Osteocyte (in vitro differentiated cells): ENCODE results near the gene PACS2. TPM values are rescaled to one million over a fixed set of nuclear protein-coding genes. Genes with fewer than 3 reads are reported as not detected.

ENCODE experiments used
- DNase-seq: peaks from one replicate; pipeline ENCODE4 v3.0.0; 2021; ENCODE audit warnings: mixed read lengths; ENCODE audit not compliant: unreplicated experiment; ENCODE audit errors: extremely low spot score
- H3K27ac Mint-ChIP-seq: one replicate; pipeline ENCODE4 v1.8.0; 2021; ENCODE audit warnings: mild to moderate bottlenecking, mixed read lengths; ENCODE audit not compliant: unreplicated experiment
- H3K27me3 Mint-ChIP-seq: one replicate; pipeline ENCODE4 v1.8.0; 2021; ENCODE audit warnings: mixed read lengths; ENCODE audit not compliant: unreplicated experiment
- H3K36me3 Mint-ChIP-seq: one replicate; pipeline ENCODE4 v1.8.0; 2021; ENCODE audit warnings: mixed read lengths; ENCODE audit not compliant: unreplicated experiment
- H3K4me1 Mint-ChIP-seq: one replicate; pipeline ENCODE4 v1.8.0; 2021; ENCODE audit warnings: mixed read lengths; ENCODE audit not compliant: unreplicated experiment
- H3K4me3 Mint-ChIP-seq: one replicate; pipeline ENCODE4 v1.8.0; 2021; ENCODE audit warnings: mild to moderate bottlenecking, moderate library complexity, mixed read lengths; ENCODE audit not compliant: unreplicated experiment
- H3K9me3 Mint-ChIP-seq: one replicate; pipeline ENCODE4 v1.8.0; 2021; ENCODE audit warnings: mixed read lengths; ENCODE audit not compliant: unreplicated experiment
- total RNA-seq: library from RNA; stranded (reverse); gene quantifications from 2 replicates; pipeline ENCODE4 v1.2.1, GENCODE V29; 2021
- TF ChIP-seq, protein P1 (sequence below): fragments of 200-600 bp; sonication (generic); IDR thresholded peaks from 2 replicates; pipeline ENCODE4 v1.5.0; 2021; ENCODE audit warnings: antibody characterized with exemption, mild to moderate bottlenecking, moderate library complexity

The PACS2 gene
- total RNA-seq, 1 donor from 2014 or later, result 115 TPM

DNA sequence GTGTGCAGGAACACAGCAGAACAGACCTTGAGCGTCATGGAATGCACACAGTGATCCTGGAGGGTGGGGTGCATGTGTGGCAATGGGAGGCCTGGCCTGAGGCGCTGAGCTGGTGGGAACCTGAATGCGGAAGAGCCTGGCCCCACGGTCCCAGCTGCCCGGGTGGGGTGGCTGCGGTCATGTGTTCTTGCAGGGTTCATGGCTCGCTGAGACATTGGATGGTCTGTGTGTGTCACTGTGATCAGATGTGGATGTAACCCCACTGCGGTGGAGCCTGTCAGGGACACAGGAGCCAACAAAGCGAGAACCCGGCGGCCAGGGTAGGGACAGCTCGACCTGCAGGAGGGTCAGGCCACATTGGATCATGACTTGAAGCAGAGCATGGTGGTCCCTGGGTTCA, 128.3 kb downstream of the PACS2 start:
- H3K27me3 Mint-ChIP-seq, result no peaks in the 10 kb centered on the region
- no peak for DNase-seq
- TF ChIP-seq, protein P1, sequence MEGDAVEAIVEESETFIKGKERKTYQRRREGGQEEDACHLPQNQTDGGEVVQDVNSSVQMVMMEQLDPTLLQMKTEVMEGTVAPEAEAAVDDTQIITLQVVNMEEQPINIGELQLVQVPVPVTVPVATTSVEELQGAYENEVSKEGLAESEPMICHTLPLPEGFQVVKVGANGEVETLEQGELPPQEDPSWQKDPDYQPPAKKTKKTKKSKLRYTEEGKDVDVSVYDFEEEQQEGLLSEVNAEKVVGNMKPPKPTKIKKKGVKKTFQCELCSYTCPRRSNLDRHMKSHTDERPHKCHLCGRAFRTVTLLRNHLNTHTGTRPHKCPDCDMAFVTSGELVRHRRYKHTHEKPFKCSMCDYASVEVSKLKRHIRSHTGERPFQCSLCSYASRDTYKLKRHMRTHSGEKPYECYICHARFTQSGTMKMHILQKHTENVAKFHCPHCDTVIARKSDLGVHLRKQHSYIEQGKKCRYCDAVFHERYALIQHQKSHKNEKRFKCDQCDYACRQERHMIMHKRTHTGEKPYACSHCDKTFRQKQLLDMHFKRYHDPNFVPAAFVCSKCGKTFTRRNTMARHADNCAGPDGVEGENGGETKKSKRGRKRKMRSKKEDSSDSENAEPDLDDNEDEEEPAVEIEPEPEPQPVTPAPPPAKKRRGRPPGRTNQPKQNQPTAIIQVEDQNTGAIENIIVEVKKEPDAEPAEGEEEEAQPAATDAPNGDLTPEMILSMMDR, result no peak
- no peak overlapping the region for H3K4me3 Mint-ChIP-seq
- peaks cover 8% of the 10 kb centered on the region for H3K36me3 Mint-ChIP-seq
- no peaks in the 10 kb centered on the region for H3K4me1 Mint-ChIP-seq
- no peaks in the 10 kb centered on the region for H3K9me3 Mint-ChIP-seq
- no peak overlapping the region for H3K27ac Mint-ChIP-seq

DNA sequence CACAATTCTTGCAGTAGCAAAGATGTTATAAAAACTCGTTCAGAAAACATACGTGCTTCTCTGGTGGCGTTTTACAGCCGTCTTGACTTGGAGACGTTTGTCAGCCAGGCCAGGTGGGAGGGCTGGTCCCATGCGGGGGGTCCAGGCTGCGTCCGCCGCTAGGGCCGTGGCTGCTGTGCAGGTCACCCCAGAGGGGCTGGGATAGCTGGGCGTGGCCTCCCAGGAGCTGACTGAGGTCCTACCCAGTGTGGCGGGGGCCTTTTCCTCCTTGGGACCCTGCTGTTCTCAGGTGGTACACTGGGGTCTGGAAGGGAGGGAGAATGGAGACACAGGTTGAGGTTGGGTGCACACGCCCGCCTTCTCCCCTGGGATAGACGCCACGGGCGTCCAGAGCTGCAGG, 130.3 kb downstream of the PACS2 start:
- Mint-ChIP-seq H3K4me3 (no peak overlapping the region), H3K4me1 (no peaks in the 10 kb centered on the region), H3K27ac (no peak overlapping the region), H3K27me3 (no peaks in the 10 kb centered on the region), H3K36me3 (peaks cover 8% of the 10 kb centered on the region), H3K9me3 (no peaks in the 10 kb centered on the region)
- TF ChIP-seq, protein P1, result no peak
- DNase-seq, result no peak

DNA sequence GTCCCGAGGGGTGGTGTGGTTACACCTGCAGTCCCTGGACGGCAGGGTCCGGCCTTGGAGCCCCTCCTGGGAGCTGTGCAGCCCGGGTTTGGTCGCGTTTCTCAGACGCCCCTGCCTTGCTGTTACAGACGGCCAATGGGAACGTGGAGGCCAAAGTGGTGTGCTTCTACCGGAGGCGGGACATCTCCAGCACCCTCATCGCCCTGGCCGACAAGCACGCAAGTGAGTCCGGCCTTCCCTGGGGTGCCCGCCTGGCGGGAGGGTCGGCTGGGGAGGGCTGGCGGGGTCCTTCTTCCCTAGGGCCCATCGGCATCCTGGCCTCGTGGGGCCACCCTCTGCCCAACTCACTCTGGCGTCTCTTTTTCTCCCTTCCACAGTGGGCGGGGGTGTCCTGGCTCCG, 130.7 kb downstream of the PACS2 start:
- DNase-seq, result no peak
- Mint-ChIP-seq H3K27me3 (no peaks in the 10 kb centered on the region), H3K4me1 (no peaks in the 10 kb centered on the region), H3K9me3 (no peaks in the 10 kb centered on the region), H3K4me3 (no peak overlapping the region), H3K36me3 (peaks cover 8% of the 10 kb centered on the region), H3K27ac (no peak overlapping the region)
- TF ChIP-seq, protein P1, result no peak

DNA sequence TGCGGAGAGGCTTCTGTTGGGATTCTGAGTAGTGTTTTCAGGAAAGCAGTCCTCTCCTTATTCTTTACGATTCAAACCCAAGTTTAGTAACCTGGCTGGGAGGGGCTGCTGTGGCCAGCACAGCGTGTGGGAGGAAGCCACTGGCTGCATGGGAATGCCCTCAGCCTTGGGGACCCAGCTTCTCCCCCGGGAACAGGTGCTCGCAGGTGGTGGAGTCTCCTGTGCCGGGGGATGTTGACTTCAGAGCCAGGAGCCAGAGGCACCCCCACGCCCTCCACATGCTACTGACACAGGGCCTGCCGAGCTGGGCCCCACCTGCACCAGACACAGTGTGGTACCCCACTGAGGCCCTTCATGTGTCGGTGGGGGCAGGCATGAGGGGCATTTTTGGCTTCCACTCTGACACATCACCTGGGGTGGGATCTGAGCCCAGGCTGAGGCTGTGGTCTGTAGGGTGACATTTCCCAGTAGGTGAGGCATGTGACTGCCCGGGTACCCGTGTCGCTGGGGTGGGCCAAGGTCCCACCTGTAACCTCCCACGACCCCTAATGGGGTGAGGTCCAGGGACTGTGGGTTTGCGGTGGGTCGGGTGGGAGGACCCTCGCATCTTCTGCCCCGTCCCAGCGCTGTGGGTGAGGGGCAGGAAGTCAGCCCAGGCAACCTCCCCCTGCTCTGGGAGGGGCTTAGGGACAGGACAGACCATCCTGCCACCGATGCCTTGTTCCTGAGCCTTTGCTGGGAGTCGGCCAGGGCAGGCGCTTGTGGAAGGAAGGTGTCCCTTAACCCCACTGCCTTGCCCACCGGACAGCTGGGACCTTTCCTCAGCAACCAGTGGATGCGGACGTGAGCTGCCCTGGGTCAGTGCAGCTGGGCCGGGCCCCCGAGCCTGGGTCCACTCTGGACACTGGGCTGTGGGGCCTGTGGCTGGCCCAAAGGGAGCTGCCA, 131.6 kb downstream of the PACS2 start:
- H3K27ac Mint-ChIP-seq, result no peak overlapping the region
- TF ChIP-seq, protein P1, result no peak
- no peak for DNase-seq
- no peak overlapping the region for H3K4me3 Mint-ChIP-seq
- no peaks in the 10 kb centered on the region for H3K4me1 Mint-ChIP-seq
- H3K36me3 Mint-ChIP-seq, result peaks cover 8% of the 10 kb centered on the region
- no peaks in the 10 kb centered on the region for H3K27me3 Mint-ChIP-seq
- H3K9me3 Mint-ChIP-seq, result no peaks in the 10 kb centered on the region

DNA sequence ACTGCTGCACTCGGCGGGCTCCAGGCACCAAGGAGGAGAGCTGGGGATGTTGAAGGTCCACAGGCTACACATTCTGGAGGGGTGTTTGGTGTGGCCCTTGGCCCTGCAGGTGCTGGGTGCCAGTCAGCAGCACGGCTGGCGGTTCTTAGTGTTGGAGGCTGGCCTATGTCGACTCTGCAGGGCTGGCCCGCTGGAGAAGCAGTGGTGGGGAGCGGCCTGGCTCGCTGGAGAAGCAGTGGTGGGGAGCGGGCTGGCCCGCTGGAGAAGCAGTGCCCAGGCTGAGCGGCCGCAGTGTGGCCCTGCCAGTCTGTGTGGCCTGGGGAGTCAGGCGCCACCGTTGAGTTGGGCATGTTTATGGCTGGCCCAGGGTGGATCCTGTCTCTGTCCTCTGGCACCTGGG, 132.4 kb downstream of the PACS2 start:
- H3K4me3 Mint-ChIP-seq, result no peak overlapping the region

More for the DNA sequence above, 132.4 kb downstream of the PACS2 start:
- TF ChIP-seq, protein P1, result no peak
- no peak overlapping the region for H3K27ac Mint-ChIP-seq
- no peaks in the 10 kb centered on the region for H3K9me3 Mint-ChIP-seq
- no peak for DNase-seq
- no peaks in the 10 kb centered on the region for H3K4me1 Mint-ChIP-seq
- no peaks in the 10 kb centered on the region for H3K27me3 Mint-ChIP-seq
- peaks cover 6% of the 10 kb centered on the region for H3K36me3 Mint-ChIP-seq
